Activated naive CD8-positive, alpha-beta T cell treated with anti-CD3 and anti-CD28 coated beads, Interleukin-2, amount 50 U/mL, for 24 hours (primary cell): ENCODE data around the gene KMT2C.

Experiments
- ATAC-seq: fragments of 150-1000 bp; cut with Tn5 transposase; one replicate; pipeline ENCODE4 v1.10.0; 2021
- DNase-seq: peaks from one replicate; pipeline ENCODE4 v3.0.0; 2021
- H3K27ac Mint-ChIP-seq: one replicate; pipeline ENCODE4 v1.8.0; 2021; ENCODE audit warnings: mild to moderate bottlenecking, mixed read lengths
- H3K27me3 Mint-ChIP-seq: one replicate; pipeline ENCODE4 v1.8.0; 2021; ENCODE audit warnings: mixed read lengths
- H3K36me3 Mint-ChIP-seq: one replicate; pipeline ENCODE4 v1.8.0; 2021; ENCODE audit warnings: low read depth, mixed read lengths
- H3K4me1 Mint-ChIP-seq: one replicate; pipeline ENCODE4 v1.8.0; 2021; ENCODE audit warnings: mixed read lengths
- H3K4me3 Mint-ChIP-seq: one replicate; pipeline ENCODE4 v1.8.0; 2021; ENCODE audit warnings: mild to moderate bottlenecking, moderate library complexity, mixed read lengths
- H3K9me3 Mint-ChIP-seq: one replicate; pipeline ENCODE4 v1.8.0; 2021; ENCODE audit warnings: mixed read lengths

KMT2C gene

DNA sequence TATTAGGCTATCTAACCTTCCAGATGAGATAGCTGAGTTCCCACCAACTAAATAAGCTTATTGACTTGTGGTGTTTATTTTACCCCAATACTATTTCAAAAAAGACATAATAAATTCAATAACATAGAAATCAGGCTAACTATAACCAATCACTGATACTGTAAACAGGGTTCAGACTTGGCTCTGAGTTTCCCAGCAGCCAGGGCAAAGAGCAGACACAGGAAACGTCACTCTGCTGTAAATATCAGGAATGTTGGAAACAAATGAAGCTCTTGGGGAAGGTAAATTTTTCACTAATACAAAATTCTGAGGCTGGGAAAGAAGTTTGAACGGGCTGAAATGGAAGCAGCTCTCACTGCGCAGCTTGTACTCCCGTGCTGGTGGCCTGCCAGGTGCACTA, 295.7 kb downstream of the KMT2C start:
- no peak for DNase-seq
- H3K27me3 Mint-ChIP-seq, result no peaks in the 10 kb centered on the region
- no peak for ATAC-seq
- no peak overlapping the region for H3K27ac Mint-ChIP-seq
- H3K4me3 Mint-ChIP-seq, result no peak overlapping the region
- H3K36me3 Mint-ChIP-seq, result peaks cover 39% of the 10 kb centered on the region
- no peaks in the 10 kb centered on the region for H3K9me3 Mint-ChIP-seq
- peaks cover 27% of the 10 kb centered on the region for H3K4me1 Mint-ChIP-seq

DNA sequence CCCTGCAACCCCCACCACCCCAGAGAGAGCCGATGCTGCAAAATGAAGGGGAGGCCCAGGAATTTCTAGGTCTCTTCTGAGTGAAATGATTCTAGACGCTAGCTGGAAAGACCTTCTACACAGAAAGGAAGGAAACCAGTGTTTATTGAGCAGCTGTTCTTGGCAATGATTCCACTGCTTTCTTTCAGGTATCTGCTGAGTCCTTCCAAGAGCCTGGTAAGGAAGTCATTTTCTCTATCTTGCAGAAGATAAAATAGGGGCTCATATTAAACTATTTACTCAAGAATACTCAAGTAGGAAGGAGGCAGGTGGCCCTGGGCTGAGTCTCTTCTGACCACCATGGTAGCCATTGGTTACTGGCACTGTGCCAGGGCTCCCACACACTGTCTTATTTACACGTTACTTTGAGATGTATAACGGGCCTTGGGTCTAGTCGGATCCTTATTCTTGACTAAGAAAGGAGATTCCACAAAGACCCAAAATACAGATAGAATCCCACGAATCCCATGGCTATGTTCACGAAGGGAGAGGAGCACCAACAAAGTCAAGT, 298.3 kb downstream of the KMT2C start:
- H3K27me3 Mint-ChIP-seq, result no peaks in the 10 kb centered on the region
- no peak overlapping the region for H3K4me3 Mint-ChIP-seq
- peaks cover 28% of the 10 kb centered on the region for H3K36me3 Mint-ChIP-seq
- DNase-seq (no peak), ATAC-seq (no peak)
- H3K4me1 Mint-ChIP-seq, result peaks cover 2% of the 10 kb centered on the region
- no peak overlapping the region for H3K27ac Mint-ChIP-seq
- H3K9me3 Mint-ChIP-seq, result no peaks in the 10 kb centered on the region

GRCh38 chr7:152136686-152137085, 299.1 kb downstream of the KMT2C start:
- Mint-ChIP-seq H3K4me3 (no peak overlapping the region), H3K9me3 (no peaks in the 10 kb centered on the region), H3K36me3 (peaks cover 28% of the 10 kb centered on the region), H3K4me1 (no peaks in the 10 kb centered on the region), H3K27ac (no peak overlapping the region), H3K27me3 (no peaks in the 10 kb centered on the region)
- no peak for ATAC-seq
- DNase-seq, result no peak

DNA sequence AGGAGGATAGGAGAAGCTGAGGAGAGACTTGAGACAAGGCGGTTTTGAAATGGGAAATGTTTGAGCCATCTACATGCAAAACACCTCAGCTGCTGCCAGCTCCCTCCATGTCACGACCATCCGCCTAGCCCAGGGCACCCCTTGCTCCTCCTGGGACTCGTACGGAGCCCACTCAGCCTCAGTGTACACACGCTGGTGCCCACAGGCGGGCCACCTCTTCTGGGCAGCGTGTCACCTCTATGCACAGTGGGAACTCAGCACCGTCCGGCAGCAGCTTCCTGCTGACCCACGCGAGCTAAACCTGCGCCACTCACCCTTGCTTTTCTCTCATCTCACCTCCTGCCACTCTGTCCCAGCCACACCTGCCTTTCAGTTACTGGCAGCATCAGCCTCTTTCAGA, 302.0 kb downstream of the KMT2C start:
- Mint-ChIP-seq H3K27ac (peak overlapping the region; percentile 60), H3K9me3 (no peaks in the 10 kb centered on the region), H3K36me3 (peaks cover 19% of the 10 kb centered on the region), H3K4me1 (no peaks in the 10 kb centered on the region), H3K27me3 (no peaks in the 10 kb centered on the region), H3K4me3 (no peak overlapping the region)
- no peak for DNase-seq
- no peak for ATAC-seq

DNA sequence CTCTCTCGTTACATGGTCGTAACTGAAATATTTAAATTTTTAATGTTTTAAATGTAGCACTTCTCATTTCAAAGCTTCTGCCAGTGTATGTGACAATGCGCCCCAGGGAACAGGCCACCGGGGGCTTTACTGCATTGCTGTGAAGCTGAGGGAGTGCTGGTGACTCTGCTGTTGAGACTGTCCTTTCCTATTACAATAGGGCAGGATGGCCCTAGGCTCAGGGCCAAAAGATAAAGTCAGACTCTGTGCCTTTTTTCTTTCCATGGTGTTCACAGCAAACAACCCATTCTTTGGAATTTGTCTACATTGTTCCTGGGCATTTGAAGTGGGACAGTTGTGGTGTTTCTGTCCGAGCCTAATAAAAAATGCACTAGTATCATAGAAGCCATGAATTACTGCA, 303.0 kb downstream of the KMT2C start:
- DNase-seq, result no peak
- Mint-ChIP-seq H3K27me3 (no peaks in the 10 kb centered on the region), H3K9me3 (no peaks in the 10 kb centered on the region), H3K36me3 (peaks cover 13% of the 10 kb centered on the region), H3K4me1 (no peaks in the 10 kb centered on the region), H3K4me3 (no peak overlapping the region), H3K27ac (no peak overlapping the region)
- ATAC-seq, result no peak

DNA sequence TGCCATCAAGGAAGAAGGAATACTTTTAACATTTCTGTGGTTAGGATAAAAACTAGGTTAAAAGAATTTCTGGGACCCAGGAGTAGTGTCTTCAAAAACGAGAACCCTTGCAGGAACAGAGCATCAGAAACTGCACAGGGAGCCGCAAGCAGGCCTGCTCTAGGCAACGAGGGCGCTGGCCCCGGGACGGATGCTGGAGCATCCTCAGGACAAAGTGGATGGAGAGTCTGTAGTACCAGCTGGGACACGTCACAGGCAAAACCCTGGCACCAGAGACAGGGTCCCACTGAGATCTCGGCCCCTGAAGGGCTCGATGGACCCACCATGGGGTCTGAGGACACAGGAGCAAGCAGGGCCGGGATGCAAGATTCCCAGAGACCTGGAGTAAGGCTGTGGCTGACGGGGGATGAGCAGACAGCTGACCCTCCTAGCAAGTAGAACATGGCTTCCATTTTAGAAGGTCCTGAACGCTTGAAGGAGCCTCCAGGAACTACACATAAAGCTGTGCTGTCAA, 303.8 kb downstream of the KMT2C start:
- no peak for ATAC-seq
- H3K4me1 Mint-ChIP-seq, result no peaks in the 10 kb centered on the region
- H3K27ac Mint-ChIP-seq, result no peak overlapping the region
- H3K27me3 Mint-ChIP-seq, result no peaks in the 10 kb centered on the region
- no peak for DNase-seq
- no peaks in the 10 kb centered on the region for H3K9me3 Mint-ChIP-seq
- H3K4me3 Mint-ChIP-seq, result no peak overlapping the region
- H3K36me3 Mint-ChIP-seq, result peaks cover 19% of the 10 kb centered on the region

- DNase-seq, result no peak
- no peak overlapping the region for H3K4me3 Mint-ChIP-seq
- ATAC-seq, result no peak
- H3K27me3 Mint-ChIP-seq, result no peaks in the 10 kb centered on the region
- H3K4me1 Mint-ChIP-seq, result no peaks in the 10 kb centered on the region
- H3K36me3 Mint-ChIP-seq, result peaks cover 20% of the 10 kb centered on the region
- no peak overlapping the region for H3K27ac Mint-ChIP-seq
- H3K9me3 Mint-ChIP-seq, result no peaks in the 10 kb centered on the region
These were observed 304.9 kb downstream of the KMT2C start for GRCh38 chr7:152130658-152131590.

- Mint-ChIP-seq H3K9me3 (peaks cover 4% of the 10 kb centered on the region), H3K4me3 (no peak overlapping the region), H3K36me3 (peaks cover 33% of the 10 kb centered on the region), H3K4me1 (no peaks in the 10 kb centered on the region), H3K27ac (no peak overlapping the region), H3K27me3 (no peaks in the 10 kb centered on the region)
- no peak for ATAC-seq
- DNase-seq, result no peak
These were observed 306.1 kb downstream of the KMT2C start for GRCh38 chr7:152129682-152130081.

GRCh38 chr7:152128741-152129461, 306.9 kb downstream of the KMT2C start:
- Mint-ChIP-seq H3K4me3 (no peak overlapping the region), H3K36me3 (peaks cover 40% of the 10 kb centered on the region), H3K27ac (no peak overlapping the region), H3K4me1 (no peaks in the 10 kb centered on the region), H3K9me3 (peaks cover 12% of the 10 kb centered on the region), H3K27me3 (no peaks in the 10 kb centered on the region)
- no peak for ATAC-seq
- DNase-seq, result no peak

- no peak for ATAC-seq
- H3K4me1 Mint-ChIP-seq, result no peaks in the 10 kb centered on the region
- DNase-seq, result no peak
- peaks cover 47% of the 10 kb centered on the region for H3K36me3 Mint-ChIP-seq
- no peaks in the 10 kb centered on the region for H3K27me3 Mint-ChIP-seq
- H3K27ac Mint-ChIP-seq, result no peak overlapping the region
- H3K4me3 Mint-ChIP-seq, result no peak overlapping the region
- H3K9me3 Mint-ChIP-seq, result peaks cover 12% of the 10 kb centered on the region
These were observed 307.6 kb downstream of the KMT2C start for GRCh38 chr7:152128252-152128651.

GRCh38 chr7:152127229-152127628, 308.6 kb downstream of the KMT2C start:
- Mint-ChIP-seq H3K27ac (peak overlapping the region; percentile 16), H3K4me3 (no peak overlapping the region)

GRCh38 chr7:152126741-152127140, 309.1 kb downstream of the KMT2C start:
- peaks cover 12% of the 10 kb centered on the region for H3K9me3 Mint-ChIP-seq
- ATAC-seq (no peak), DNase-seq (no peak)
- peaks cover 61% of the 10 kb centered on the region for H3K36me3 Mint-ChIP-seq
- no peak overlapping the region for H3K27ac Mint-ChIP-seq
- no peak overlapping the region for H3K4me3 Mint-ChIP-seq
- no peaks in the 10 kb centered on the region for H3K27me3 Mint-ChIP-seq
- peaks cover 5% of the 10 kb centered on the region for H3K4me1 Mint-ChIP-seq

More at GRCh38 chr7:152127229-152127628, 308.6 kb downstream of the KMT2C start:
- DNase-seq (no peak), ATAC-seq (no peak)
- peaks cover 4% of the 10 kb centered on the region for H3K4me1 Mint-ChIP-seq
- peaks cover 57% of the 10 kb centered on the region for H3K36me3 Mint-ChIP-seq
- peaks cover 12% of the 10 kb centered on the region for H3K9me3 Mint-ChIP-seq
- no peaks in the 10 kb centered on the region for H3K27me3 Mint-ChIP-seq

GRCh38 chr7:152122540-152122939, 313.3 kb downstream of the KMT2C start:
- ATAC-seq, result no peak
- H3K27ac Mint-ChIP-seq, result no peak overlapping the region
- H3K9me3 Mint-ChIP-seq, result peaks cover 12% of the 10 kb centered on the region
- H3K36me3 Mint-ChIP-seq, result peaks cover 75% of the 10 kb centered on the region
- H3K4me3 Mint-ChIP-seq, result no peak overlapping the region
- no peak for DNase-seq
- no peaks in the 10 kb centered on the region for H3K27me3 Mint-ChIP-seq
- H3K4me1 Mint-ChIP-seq, result peaks cover 9% of the 10 kb centered on the region

DNA sequence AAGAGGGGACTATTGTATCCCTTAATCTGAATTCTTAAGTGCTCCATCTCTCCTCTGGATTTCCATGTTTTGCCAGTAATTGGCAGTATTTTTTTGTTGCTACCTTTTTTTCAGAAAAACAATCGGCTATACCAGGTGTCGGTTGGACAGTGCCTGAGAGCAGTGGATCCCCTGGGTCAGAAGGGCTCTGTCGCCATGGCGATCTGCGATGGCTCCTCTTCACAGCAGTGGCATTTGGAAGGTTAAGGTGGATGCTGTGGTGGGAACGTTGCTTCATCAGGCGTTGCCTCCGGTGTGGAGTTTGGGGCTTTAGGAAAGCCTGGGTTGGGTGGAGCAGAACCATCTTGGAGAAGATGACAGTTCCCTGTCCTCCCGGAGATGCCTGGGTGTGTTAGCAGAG, 314.4 kb downstream of the KMT2C start:
- Mint-ChIP-seq H3K27ac (no peak overlapping the region), H3K4me3 (no peak overlapping the region), H3K36me3 (peaks cover 68% of the 10 kb centered on the region), H3K27me3 (no peaks in the 10 kb centered on the region), H3K9me3 (peaks cover 12% of the 10 kb centered on the region), H3K4me1 (peaks cover 9% of the 10 kb centered on the region)
- ATAC-seq, result no peak
- no peak for DNase-seq

DNA sequence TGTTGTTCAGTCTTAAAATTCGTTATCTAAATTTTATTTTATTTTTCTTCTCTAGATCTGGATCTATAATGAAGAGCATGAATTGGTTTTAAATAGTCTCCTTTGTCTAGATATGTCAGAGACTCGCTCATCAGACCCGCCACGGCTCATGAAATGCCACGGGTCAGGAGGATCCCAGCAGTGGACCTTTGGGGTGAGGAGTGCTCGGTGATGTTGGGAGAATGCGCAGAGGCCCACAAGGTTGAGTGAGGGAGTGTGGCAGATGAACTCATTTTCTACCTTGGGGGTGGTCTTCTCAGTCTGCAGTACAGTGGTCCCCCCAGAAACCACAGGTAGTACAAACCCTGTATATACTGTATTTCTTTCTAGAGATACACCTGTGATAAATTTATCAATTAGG, 315.0 kb downstream of the KMT2C start:
- peaks cover 12% of the 10 kb centered on the region for H3K9me3 Mint-ChIP-seq
- DNase-seq (no peak), ATAC-seq (no peak)
- peaks cover 9% of the 10 kb centered on the region for H3K4me1 Mint-ChIP-seq
- no peaks in the 10 kb centered on the region for H3K27me3 Mint-ChIP-seq
- H3K36me3 Mint-ChIP-seq, result peaks cover 65% of the 10 kb centered on the region
- H3K4me3 Mint-ChIP-seq, result no peak overlapping the region
- H3K27ac Mint-ChIP-seq, result no peak overlapping the region
